Measurements from ENCODE around the gene CSPG4. TPM values are rescaled to one million over a fixed set of nuclear protein-coding genes. Genes with fewer than 3 reads are reported as not detected.
"Not testable (repeated sequence)": the region's sequence is repeated elsewhere in the genome, so short reads cannot be mapped to it uniquely, and the experiment has no call there.

CSPG4 gene
- total RNA-seq, 4 donors from 2014 or later: 29.9 to 144 (median 49.7) TPM

- no peak for TF ChIP-seq CTCF (IDR thresholded peaks at IDR 0.05)
- ATAC-seq (ENCODE audit: low FRiP score) (peak; percentile 12), DNase-seq (ENCODE audit: low spot score) (no peak)
Observed at GRCh38 chr15:75733761-75734651, 21.4 kb upstream of the CSPG4 start.

DNA sequence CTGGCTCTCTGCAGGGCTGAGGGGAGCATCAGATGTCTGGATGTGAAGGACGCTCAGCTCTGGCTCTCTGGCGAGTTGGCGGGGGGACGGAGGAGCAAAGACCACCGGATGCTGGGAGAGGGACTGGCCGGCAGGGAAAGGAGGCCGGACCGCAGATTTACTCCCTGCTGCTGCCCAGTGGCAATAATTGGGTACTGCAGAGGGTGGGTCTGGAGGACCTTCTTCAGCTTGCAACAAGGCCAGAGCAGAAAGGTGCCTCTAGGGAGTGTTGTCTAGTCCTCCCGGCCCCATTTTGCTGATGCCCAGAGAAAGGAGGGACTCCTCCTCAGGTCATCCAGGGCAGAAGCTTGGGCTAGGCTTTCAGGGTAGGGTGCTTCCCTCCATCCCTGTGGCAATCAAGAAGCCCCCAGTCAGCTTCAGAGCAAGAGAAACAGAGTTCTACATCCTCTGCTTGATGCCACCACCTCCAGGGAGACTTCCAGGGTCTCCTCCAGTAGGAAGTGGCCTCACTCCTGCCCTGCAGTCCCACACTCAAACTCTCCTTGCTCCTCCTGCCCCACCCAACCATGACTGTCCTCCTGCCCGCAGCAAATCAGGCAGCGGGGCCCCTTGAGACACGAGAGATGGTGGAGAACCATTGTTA is 20.3 kb upstream of the CSPG4 start:
- peak; percentile 55 for DNase-seq (ENCODE audit: low spot score)
- peak; percentile 38 for ATAC-seq (ENCODE audit: low FRiP score)

GRCh38 chr15:75732177-75732808 is 19.6 kb upstream of the CSPG4 start:
- no peak for DNase-seq (ENCODE audit: low spot score)
- ATAC-seq (ENCODE audit: low FRiP score): no peak
- TF ChIP-seq CTCF (IDR thresholded peaks at IDR 0.05): no peak

More for the DNA sequence above, 20.3 kb upstream of the CSPG4 start:
- TF ChIP-seq CTCF (IDR thresholded peaks at IDR 0.05): peak in 1 of 3 donors; percentile 77

GRCh38 chr15:75731248-75732151 is 18.9 kb upstream of the CSPG4 start:
- TF ChIP-seq CTCF (IDR thresholded peaks at IDR 0.05): no peak
- no peak for ATAC-seq (ENCODE audit: low FRiP score)
- DNase-seq (ENCODE audit: low spot score): no peak

DNA sequence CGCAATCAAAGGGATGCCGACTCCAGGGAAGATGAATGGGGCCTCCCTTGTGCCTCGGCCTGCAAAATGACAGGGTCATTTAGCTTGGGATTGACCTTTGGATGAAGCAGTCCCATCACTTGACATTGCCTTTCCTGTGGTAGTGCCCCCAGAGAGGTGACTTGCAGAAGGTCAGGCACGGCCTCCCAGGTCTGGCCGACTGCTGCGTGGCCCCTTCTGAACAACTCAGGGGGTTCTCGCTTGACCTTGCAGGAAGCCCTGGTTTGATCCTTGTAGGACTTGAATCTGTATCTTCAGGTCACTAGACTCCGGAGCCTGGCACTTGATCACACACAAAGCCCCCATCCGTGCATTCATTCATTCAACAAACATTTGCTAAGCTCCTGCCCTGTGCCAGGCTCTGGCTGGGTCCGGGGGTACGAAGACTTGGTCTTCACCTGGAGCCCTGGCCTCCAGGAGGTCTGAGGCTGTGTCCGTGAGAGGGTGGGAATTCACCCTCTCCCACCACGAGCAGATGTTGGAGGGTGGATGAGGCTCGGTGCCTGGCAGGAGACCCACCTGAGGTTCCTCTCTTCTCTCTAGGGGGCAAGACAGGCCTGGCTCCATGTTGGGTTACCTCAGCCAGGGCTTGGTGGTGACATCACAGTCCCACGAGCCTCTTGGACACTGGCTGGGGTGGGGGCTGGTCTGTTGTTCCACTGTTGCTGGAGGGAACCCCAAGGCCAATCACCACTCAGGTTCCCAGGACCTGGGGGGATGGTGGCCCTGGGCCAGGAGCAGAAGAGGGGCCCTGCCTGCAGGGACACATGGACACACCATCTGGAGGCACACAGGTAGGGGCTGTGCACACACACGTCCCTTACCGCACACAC is 18.0 kb upstream of the CSPG4 start:
- not testable (repeated sequence) for DNase-seq (ENCODE audit: low spot score); ATAC-seq (ENCODE audit: low FRiP score)

DNA sequence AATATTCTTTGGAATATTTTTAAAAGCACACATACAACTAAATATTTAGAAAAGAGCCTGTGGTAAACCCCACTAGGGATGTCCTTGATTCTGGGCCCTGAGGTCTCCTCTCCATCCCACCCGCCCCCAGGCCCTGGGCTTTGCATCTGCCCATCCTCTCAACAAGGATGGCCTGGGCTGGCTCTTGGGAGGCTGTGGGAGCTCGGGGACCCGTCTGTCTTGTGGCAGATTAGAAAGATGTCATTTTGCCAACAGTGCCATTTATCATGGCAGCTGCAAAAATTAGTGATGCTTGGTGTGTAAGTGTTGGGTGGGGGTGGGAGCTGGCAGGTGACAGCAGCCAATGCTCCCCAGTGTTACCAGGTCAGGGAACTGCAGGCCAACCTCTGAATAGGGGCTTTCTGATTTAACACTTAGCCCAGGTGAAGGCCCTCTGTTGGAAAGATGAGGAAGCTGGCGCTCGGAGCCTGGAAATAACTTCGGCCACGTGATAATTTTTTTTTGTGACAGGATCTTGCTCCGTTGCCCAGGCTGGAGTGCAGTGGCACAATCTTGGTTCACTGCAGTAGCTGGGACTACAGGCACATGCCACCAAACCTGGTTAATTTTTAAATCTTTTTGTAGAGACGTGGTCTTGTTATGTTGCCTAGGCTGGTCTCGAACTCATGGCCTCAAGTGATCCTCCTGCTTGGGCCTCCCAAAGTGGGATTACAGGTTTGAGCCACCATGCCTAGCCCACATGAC is 16.9 kb upstream of the CSPG4 start:
- no peak for TF ChIP-seq CTCF (IDR thresholded peaks at IDR 0.05)
- DNase-seq (ENCODE audit: low spot score) (no peak), ATAC-seq (ENCODE audit: low FRiP score) (no peak)
